WTC11 (cell line): ENCODE measurements around the gene RSPH3. TPM values are rescaled to one million over a fixed set of nuclear protein-coding genes. Genes with fewer than 3 reads are reported as not detected.

ENCODE experiments used
- ATAC-seq: fragments of 200-7000 bp; cut with Tn5 transposase; 2 replicates; pipeline ENCODE4 v1.10.0; 2021; ENCODE audit warnings: mild to moderate bottlenecking, moderate library complexity
- CTCF ChIA-PET: fragments of 300-600 bp; sonication (Branson Sonifier 250); formaldehyde crosslinking; loops from one replicate; lab custom pipeline; 2021; ENCODE audit warnings: antibody characterized with exemption; lab: Charles Lee
- POLR2A ChIA-PET: fragments of 350-600 bp; sonication (Branson Sonifier 250); formaldehyde crosslinking; loops from one replicate; lab custom pipeline; 2021; ENCODE audit warnings: antibody characterized with exemption; lab: Charles Lee
- DNase-seq: peaks from one replicate; pipeline ENCODE4 v3.0.0; 2021; ENCODE audit warnings: low spot score
- H3K27ac Mint-ChIP-seq: 2 replicates; pipeline ENCODE4 v1.8.0; 2021; ENCODE audit warnings: mixed read lengths
- H3K27me3 Mint-ChIP-seq: 2 replicates; pipeline ENCODE4 v1.8.0; 2021; ENCODE audit warnings: low read depth, mild to moderate bottlenecking, moderate library complexity, mixed read lengths
- H3K36me3 Mint-ChIP-seq: 2 replicates; pipeline ENCODE4 v1.8.0; 2021; ENCODE audit warnings: mixed read lengths
- H3K4me1 Mint-ChIP-seq: 2 replicates; pipeline ENCODE4 v1.8.0; 2022; ENCODE audit warnings: mixed read lengths
- H3K4me3 Mint-ChIP-seq: 2 replicates; pipeline ENCODE4 v1.8.0; 2021; ENCODE audit warnings: mild to moderate bottlenecking, moderate library complexity, mixed read lengths
- H3K9me3 Mint-ChIP-seq: 2 replicates; pipeline ENCODE4 v1.8.0; 2021; ENCODE audit warnings: mixed read lengths
- AFF4 ChIP-seq: sonication (generic); formaldehyde crosslinking; IDR thresholded peaks from 2 replicates; pipeline ENCODE4 v1.8.1; 2023; ENCODE audit warnings: mild to moderate bottlenecking, missing genetic modification reagents, borderline replicate concordance
- ATF6 ChIP-seq: sonication (generic); formaldehyde crosslinking; IDR thresholded peaks from 2 replicates; pipeline ENCODE4 v1.8.1; 2023; ENCODE audit warnings: mild to moderate bottlenecking, missing genetic modification reagents
- E2F1 ChIP-seq: sonication (generic); formaldehyde crosslinking; IDR thresholded peaks from 2 replicates; pipeline ENCODE4 v1.8.0; 2022; ENCODE audit warnings: mild to moderate bottlenecking, missing genetic modification reagents
- E2F4 ChIP-seq: sonication (generic); formaldehyde crosslinking; IDR thresholded peaks from 2 replicates; pipeline ENCODE4 v1.8.1; 2022; ENCODE audit warnings: low read depth, mild to moderate bottlenecking, moderate library complexity, missing genetic modification reagents, borderline replicate concordance
- ESRRA ChIP-seq: sonication (generic); formaldehyde crosslinking; IDR thresholded peaks from 2 replicates; pipeline ENCODE4 v1.8.1; 2022; ENCODE audit warnings: mild to moderate bottlenecking, missing genetic modification reagents, borderline replicate concordance
- FOXP4 ChIP-seq: sonication (generic); formaldehyde crosslinking; IDR thresholded peaks from 2 replicates; pipeline ENCODE4 v1.8.0; 2022; ENCODE audit warnings: mild to moderate bottlenecking, missing genetic modification reagents
- GRHL2 ChIP-seq: fragments of 250-450 bp; sonication (Bioruptor Pico); IDR thresholded peaks from 2 replicates; pipeline ENCODE4 v1.8.0; 2022; ENCODE audit warnings: mild to moderate bottlenecking, moderate library complexity; ENCODE audit not compliant: insufficient replicate concordance, severe bottlenecking
- HMGXB4 ChIP-seq: sonication (generic); formaldehyde crosslinking; IDR thresholded peaks from 2 replicates; pipeline ENCODE4 v1.8.1; 2023; ENCODE audit warnings: mild to moderate bottlenecking, moderate library complexity, missing genetic modification reagents
- MYBL2 ChIP-seq: sonication (generic); formaldehyde crosslinking; IDR thresholded peaks from 2 replicates; pipeline ENCODE4 v1.8.1; 2023; ENCODE audit warnings: mild to moderate bottlenecking, moderate library complexity, missing genetic modification reagents
- NFYB ChIP-seq: sonication (generic); formaldehyde crosslinking; conservative IDR thresholded peaks from 2 replicates; pipeline ENCODE4 v1.8.0; 2022; ENCODE audit warnings: low read depth, missing genetic modification reagents
- NR2C2 ChIP-seq: sonication (generic); formaldehyde crosslinking; IDR thresholded peaks from 2 replicates; pipeline ENCODE4 v1.8.0; 2022; ENCODE audit warnings: mild to moderate bottlenecking, missing genetic modification reagents
- PREB ChIP-seq: sonication (generic); formaldehyde crosslinking; IDR thresholded peaks from 2 replicates; pipeline ENCODE4 v1.8.1; 2022; ENCODE audit warnings: mild to moderate bottlenecking, missing genetic modification reagents, moderate library complexity, borderline replicate concordance
- SOX15 ChIP-seq: fragments of 250-450 bp; sonication (Bioruptor Pico); IDR thresholded peaks from 2 replicates; pipeline ENCODE4 v1.9.0; 2021; ENCODE audit warnings: mild to moderate bottlenecking
- ZBTB21 ChIP-seq: sonication (generic); formaldehyde crosslinking; IDR thresholded peaks from 2 replicates; pipeline ENCODE4 v1.8.1; 2023; ENCODE audit warnings: mild to moderate bottlenecking, missing genetic modification reagents, borderline replicate concordance
- ZNF219 ChIP-seq: sonication (generic); formaldehyde crosslinking; IDR thresholded peaks from 2 replicates; pipeline ENCODE4 v1.8.0; 2023; ENCODE audit warnings: missing genetic modification reagents, mild to moderate bottlenecking, borderline replicate concordance
- total RNA-seq: library from RNA; stranded (reverse); gene quantifications from 3 replicates; pipeline ENCODE4 v1.2.3, GENCODE V29; 2021

RSPH3 gene
- total RNA-seq, 1 experiment from 2014 or later = 3.2 TPM

- Mint-ChIP-seq H3K9me3 (no peaks in the 10 kb centered on the region), H3K36me3 (no peaks in the 10 kb centered on the region), H3K27ac (0 out of 2 replicates have a peak overlapping the region, but pooled peaks have one; percentile 41), H3K27me3 (no peaks in the 10 kb centered on the region; the same call in 1 of the 2 replicates), H3K4me3 (no peak overlapping the region), H3K4me1 (peaks cover 29% of the 10 kb centered on the region)
- no peak for ATAC-seq
- ChIA-PET POLR2A (no interaction called here), CTCF (interaction anchor here (1.0 to 7.6 kb wide), 7 partner anchors 51 to 91 kb away, joined by 4 to 92 read pairs (median 10); no protein-coding TSS in a partner anchor)
- no peak for DNase-seq
- TF ChIP-seq FOXP4 (CRISPR knock-in tag) (no peak), ZBTB21 (no peak), PREB (CRISPR knock-in tag) (no peak), AFF4 (CRISPR knock-in tag) (no peak), E2F4 (no peak), E2F1 (CRISPR knock-in tag) (no peak), GRHL2 (CRISPR knock-in tag) (no peak), MYBL2 (CRISPR knock-in tag) (no peak), ESRRA (CRISPR knock-in tag) (no peak)
- TF ChIP-seq, all 79 proteins: peak for 0
These were observed 43.9 kb upstream of the RSPH3 start for GRCh38 chr6:159043947-159044346.

- CTCF ChIA-PET = interaction anchor here (0.6 to 7.6 kb wide), 22 partner anchors 9 to 1360 kb away, joined by 3 to 92 read pairs (median 6); partner anchors contain the start of gene RSPH3
- no peak for TF ChIP-seq SOX15 (CRISPR knock-in tag)
- no peak for TF ChIP-seq NFYB (CRISPR knock-in tag)
- TF ChIP-seq ZNF219 (CRISPR knock-in tag) = no peak
- no peak for TF ChIP-seq HMGXB4 (CRISPR knock-in tag)
- TF ChIP-seq ATF6 (CRISPR knock-in tag) = no peak
- TF ChIP-seq NR2C2 (CRISPR knock-in tag) = no peak
- TF ChIP-seq, all 79 proteins: peak for 0
- Mint-ChIP-seq H3K9me3 (no peaks in the 10 kb centered on the region), H3K4me1 (peaks cover 29% of the 10 kb centered on the region), H3K36me3 (no peaks in the 10 kb centered on the region), H3K27me3 (no peaks in the 10 kb centered on the region; the same call in 1 of the 2 replicates), H3K4me3 (no peak overlapping the region), H3K27ac (no peak overlapping the region)
- ATAC-seq (no peak), DNase-seq (no peak)
- POLR2A ChIA-PET = interaction anchor here (0.5 kb wide), 1 partner anchor 224 kb away, joined by 3 read pairs; the partner anchor contains the start of gene EZR
These were observed 43.2 kb upstream of the RSPH3 start for GRCh38 chr6:159043251-159043650.
